22Rv1 (cell line): Measurements from ENCODE around the gene ZNF697.

Experiments used
- H3K27ac ChIP-seq: fragments of 450-650 bp; 2 replicates; pipeline ENCODE4 v1.5.1; 2017
- ZFX ChIP-seq: fragments of 450-650 bp; IDR thresholded peaks from 2 replicates; pipeline ENCODE4 v1.6.1; 2017; ENCODE audit warnings: antibody characterized with exemption, borderline replicate concordance
- TF ChIP-seq, protein P1 (sequence below): fragments of 450-650 bp; IDR thresholded peaks from 2 replicates; pipeline ENCODE4 v1.5.1; 2017; ENCODE audit warnings: mild to moderate bottlenecking

ZNF697 gene

DNA sequence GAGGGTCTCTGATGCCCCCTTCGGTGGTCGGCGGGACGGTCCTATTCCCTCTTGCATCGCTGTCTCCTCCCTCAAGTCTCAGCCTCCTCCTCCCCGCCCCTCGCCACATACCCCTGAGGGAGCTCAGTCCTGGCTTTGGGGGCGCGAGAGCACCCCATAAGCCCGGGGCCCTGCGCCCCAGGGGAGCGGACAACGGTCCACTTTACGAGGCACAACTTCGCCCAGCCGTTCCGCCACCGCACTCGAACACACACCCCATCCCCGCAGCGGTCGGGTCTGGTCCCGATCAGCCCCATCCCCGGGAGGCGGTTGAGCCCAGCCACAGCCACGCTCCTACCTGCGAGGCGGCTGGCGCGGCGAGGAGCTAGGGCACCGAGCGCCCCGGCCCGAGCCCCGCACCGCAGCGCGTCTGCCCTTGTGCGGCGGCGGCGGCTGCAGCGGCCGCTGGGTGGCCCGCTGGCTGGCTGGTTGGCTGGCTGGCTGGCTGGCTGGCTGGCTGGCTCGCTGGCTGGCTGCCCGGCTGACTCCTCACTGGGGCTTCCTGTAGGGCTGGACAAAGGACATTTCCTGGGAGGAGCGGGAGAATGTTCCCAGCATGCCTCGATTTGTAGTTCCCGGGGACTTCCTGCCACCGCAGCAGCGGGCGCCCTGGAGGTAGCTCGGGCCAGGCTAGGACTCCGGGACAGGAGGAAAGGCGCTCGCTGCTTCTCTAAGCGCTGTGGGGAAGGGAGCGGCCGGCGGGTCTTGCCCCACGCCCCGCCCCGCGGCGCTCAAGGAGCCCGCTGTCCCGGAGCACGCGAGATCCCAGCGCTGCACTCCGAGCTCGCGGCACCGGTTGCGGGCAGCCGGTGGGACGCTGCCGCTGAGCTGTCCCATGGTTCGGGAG is at the start of gene ZNF697:
Gene ZNF697 (minus strand): TSS at position 533 of the 886 bp plus-strand sequence. CDS start 22,166 bp downstream, outside the sequence.
- H3K27ac ChIP-seq: peak within 1 kb of the TSS; percentile 80
- TF ChIP-seq ZFX: no peak
- TF ChIP-seq, protein P1, sequence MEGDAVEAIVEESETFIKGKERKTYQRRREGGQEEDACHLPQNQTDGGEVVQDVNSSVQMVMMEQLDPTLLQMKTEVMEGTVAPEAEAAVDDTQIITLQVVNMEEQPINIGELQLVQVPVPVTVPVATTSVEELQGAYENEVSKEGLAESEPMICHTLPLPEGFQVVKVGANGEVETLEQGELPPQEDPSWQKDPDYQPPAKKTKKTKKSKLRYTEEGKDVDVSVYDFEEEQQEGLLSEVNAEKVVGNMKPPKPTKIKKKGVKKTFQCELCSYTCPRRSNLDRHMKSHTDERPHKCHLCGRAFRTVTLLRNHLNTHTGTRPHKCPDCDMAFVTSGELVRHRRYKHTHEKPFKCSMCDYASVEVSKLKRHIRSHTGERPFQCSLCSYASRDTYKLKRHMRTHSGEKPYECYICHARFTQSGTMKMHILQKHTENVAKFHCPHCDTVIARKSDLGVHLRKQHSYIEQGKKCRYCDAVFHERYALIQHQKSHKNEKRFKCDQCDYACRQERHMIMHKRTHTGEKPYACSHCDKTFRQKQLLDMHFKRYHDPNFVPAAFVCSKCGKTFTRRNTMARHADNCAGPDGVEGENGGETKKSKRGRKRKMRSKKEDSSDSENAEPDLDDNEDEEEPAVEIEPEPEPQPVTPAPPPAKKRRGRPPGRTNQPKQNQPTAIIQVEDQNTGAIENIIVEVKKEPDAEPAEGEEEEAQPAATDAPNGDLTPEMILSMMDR: peak; percentile 70

DNA sequence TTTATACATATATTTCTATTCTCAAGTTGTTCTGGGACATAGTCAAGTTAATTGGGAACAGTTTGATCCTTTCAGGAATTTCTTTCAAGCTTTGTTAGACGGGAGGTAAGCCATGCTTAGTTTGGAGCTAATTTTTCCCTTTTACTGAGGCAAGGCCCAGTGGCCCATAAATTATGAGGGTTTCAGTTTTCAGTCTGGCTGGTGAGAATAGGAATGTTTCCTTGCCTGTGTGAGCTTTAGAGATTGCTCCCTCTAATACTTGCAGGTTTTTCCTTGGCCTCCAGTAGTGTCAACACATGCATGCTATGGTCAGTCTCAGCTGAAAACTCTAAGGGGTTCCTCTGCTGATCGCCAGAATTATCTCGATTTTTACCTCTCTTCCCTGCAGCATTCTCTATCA is 49.5 kb upstream of the ZNF697 start:
- TF ChIP-seq, protein P1: no peak
- TF ChIP-seq ZFX: no peak
- H3K27ac ChIP-seq: peak overlapping the region; percentile 41; the same call in 1 of the 2 replicates

DNA sequence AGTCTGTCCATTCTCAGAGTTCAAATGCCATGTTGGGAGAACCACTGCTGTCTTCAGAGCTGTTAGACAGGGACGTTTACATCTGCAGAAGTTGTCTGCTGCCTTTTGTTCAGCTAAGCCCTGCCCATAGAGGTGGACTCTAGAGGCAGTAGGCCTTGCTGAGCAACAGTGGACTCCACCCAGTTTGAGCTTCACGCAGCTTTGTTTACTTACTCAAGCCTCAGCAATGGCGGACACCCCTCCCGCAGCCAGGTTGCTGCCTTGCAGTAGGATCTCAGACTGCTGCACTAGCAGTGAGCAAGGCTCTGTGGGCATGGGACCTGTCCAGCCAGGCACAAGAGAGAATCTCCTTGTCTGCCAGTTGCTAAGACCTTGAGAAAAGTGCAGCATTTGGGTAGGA is 48.8 kb upstream of the ZNF697 start:
- H3K27ac ChIP-seq: peak overlapping the region; percentile 41

DNA sequence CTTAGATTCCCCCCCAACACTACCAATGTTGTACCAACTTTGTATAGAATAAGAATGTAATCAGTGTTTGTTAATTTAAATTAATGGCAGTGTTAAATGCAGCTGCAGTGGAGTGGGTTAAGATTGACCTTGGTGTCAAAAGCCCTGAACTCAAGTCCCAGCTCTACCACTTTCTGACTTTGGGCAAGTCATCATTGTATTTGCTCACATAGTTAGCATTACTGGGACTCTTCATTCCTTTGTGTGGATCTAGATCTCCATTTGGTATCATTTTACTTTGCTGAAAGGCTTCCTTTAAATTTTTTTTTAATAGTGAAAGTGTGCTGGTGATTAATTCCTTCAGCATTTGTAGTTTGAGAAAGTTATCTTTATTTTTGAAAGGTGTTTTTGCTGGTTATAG is 41.4 kb upstream of the ZNF697 start:
- no peak overlapping the region for H3K27ac ChIP-seq
- TF ChIP-seq, protein P1: no peak

DNA sequence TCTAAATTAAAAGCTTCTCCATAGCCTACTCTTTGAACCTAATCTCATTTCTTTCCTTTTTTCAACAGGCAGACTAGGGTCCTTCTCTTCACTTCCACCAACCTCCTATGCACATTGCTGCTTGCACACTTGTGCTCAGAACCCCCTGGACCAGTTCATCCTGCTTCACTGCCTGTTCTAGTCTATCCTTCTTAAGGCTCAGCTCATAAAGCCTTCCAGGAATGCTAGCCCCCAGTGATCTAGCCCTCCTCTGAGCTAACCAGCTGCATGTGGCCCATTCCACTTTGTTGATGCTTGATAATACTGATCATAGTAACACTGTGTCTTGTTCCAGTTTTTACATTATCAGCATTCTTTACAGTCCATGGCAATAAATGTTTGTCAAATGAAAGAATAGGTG is 40.7 kb upstream of the ZNF697 start:
- H3K27ac ChIP-seq: no peak overlapping the region
- TF ChIP-seq ZFX: no peak
- TF ChIP-seq, protein P1: no peak

DNA sequence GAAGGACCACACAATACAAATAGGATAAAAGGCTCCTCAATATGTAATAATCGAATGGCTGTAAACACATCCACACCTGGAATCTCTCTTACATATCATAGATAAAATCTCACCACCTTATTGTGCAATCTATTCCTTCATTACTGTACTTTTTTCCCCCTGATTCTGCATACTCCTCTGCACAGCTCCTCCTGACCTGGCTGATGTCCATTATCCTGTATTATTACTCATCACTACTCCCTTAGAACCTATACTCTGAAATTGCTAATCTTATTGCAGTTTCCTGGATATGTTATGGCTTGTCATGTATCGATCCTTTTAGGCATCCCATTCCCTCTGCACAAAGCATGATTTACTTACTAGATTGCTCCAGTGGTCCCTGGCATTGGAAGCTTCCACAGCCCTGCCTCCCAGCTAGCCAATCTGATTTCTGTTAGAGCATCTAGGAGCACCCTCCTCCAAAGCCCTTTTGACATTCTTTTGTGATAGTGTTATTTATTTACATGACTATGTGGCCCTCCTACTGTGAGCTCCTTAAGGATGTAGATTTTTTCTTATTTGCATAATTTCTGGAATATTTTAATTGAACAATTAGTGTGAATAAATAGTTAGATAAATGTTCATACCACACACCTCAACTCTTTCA is 39.5 kb upstream of the ZNF697 start:
- H3K27ac ChIP-seq: no peak overlapping the region
- TF ChIP-seq, protein P1: no peak
- no peak for TF ChIP-seq ZFX

DNA sequence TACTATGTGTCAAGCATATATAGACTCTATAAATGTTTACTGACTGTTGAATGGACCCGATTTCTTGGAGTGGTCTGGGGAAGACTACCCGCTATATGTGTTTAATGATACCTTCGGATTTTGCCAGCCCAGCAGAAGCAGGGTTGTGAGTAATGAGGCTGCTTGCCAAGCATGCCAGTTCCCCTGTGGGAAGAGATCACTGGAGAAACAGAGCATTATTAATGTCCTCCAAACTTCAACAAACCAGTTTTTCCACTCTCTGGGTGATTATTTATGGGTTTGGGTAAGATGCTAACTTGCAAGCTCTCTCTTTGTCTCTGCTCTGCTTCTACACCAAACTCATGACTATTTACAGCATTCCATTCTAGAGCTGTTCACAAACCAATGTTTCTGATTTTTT is 38.6 kb upstream of the ZNF697 start:
- TF ChIP-seq, protein P1: no peak
- TF ChIP-seq ZFX: no peak
- no peak overlapping the region for H3K27ac ChIP-seq
